Keratinocyte (primary cell): ENCODE data around the gene DOK6. TPM values are rescaled to one million over a fixed set of nuclear protein-coding genes. Genes with fewer than 3 reads are reported as not detected.

Experiments used
- DNase-seq: peaks from one replicate; pipeline ENCODE4 v3.0.0-alpha.2; 2011; ENCODE audit warnings: low read depth, missing footprints, low spot score
- FAIRE-seq: peaks from 2 replicates; lab custom pipeline; 2011; peaks lifted over from hg19 to GRCh38; lab: Jason Lieb, UNC
- H2AFZ ChIP-seq: 2 replicates; pipeline ENCODE4 v1.6.0; 2012; ENCODE audit warnings: low read length, control low read depth, inconsistent platforms; ENCODE audit not compliant: control insufficient read depth
- H3K27ac ChIP-seq: 2 replicates; pipeline ENCODE4 v1.5.1; 2011; ENCODE audit warnings: low read length; ENCODE audit not compliant: control insufficient read depth, insufficient read depth
- H3K27me3 ChIP-seq: 3 replicates; pipeline ENCODE4 v1.6.0; 2011; ENCODE audit warnings: low read length; ENCODE audit not compliant: control insufficient read depth, insufficient read depth; ENCODE audit errors: extremely low read depth
- H3K36me3 ChIP-seq, 2 experiments: 2 replicates in 1 of 2; 3 replicates in 1 of 2; pipeline ENCODE4 v1.5.1; 2011; ENCODE audit warnings: low read length in 2 of 2, mild to moderate bottlenecking in 1 of 2; ENCODE audit not compliant: control insufficient read depth in 2 of 2, insufficient read depth in 2 of 2; ENCODE audit errors: extremely low read depth in 1 of 2
- H3K4me1 ChIP-seq: 3 replicates; pipeline ENCODE4 v1.5.1; 2011; ENCODE audit warnings: low read length; ENCODE audit not compliant: control insufficient read depth, insufficient read depth; ENCODE audit errors: extremely low read depth
- H3K4me2 ChIP-seq: 3 replicates; pipeline ENCODE4 v1.6.0; 2011; ENCODE audit warnings: low read depth, low read length; ENCODE audit not compliant: control insufficient read depth, insufficient read depth; ENCODE audit errors: extremely low read depth
- H3K4me3 ChIP-seq, 3 experiments: fragments of 200-600 bp in 1 of 3; sonication (generic) in 1 of 3; 2 replicates in 2 of 3; 3 replicates in 1 of 3; pipeline ENCODE4 v1.5.1; 2011 to 2016; ENCODE audit warnings: low read length in 3 of 3, mild to moderate bottlenecking in 3 of 3, control low read depth in 2 of 3, inconsistent platforms in 1 of 3, low read depth in 1 of 3, mixed read lengths in 1 of 3, mixed run types in 1 of 3, moderate library complexity in 1 of 3; ENCODE audit not compliant: control insufficient read depth in 2 of 3, insufficient read depth in 2 of 3; ENCODE audit errors: extremely low read depth in 1 of 3
- H3K79me2 ChIP-seq: 2 replicates; pipeline ENCODE4 v1.6.0; 2012; ENCODE audit warnings: low read length; ENCODE audit not compliant: control insufficient read depth, insufficient read depth
- H3K9ac ChIP-seq: 3 replicates; pipeline ENCODE4 v1.6.0; 2011; ENCODE audit warnings: low read length; ENCODE audit not compliant: control insufficient read depth, insufficient read depth; ENCODE audit errors: extremely low read depth
- H3K9me1 ChIP-seq: 3 replicates; pipeline ENCODE4 v1.6.0; 2011; ENCODE audit warnings: low read length; ENCODE audit not compliant: control insufficient read depth, insufficient read depth; ENCODE audit errors: extremely low read depth
- H3K9me3 ChIP-seq: 2 replicates; pipeline ENCODE4 v1.5.1; 2012; ENCODE audit warnings: low read depth, low read length; ENCODE audit not compliant: control insufficient read depth
- H4K20me1 ChIP-seq: 3 replicates; pipeline ENCODE4 v1.6.0; 2011; ENCODE audit warnings: low read length; ENCODE audit not compliant: control insufficient read depth, insufficient read depth; ENCODE audit errors: extremely low read depth
- CTCF ChIP-seq, 3 experiments: IDR thresholded peaks in 1 of 3; conservative IDR thresholded peaks in 1 of 3; optimal IDR thresholded peaks in 1 of 3; 2 replicates in 2 of 3; 3 replicates in 1 of 3; pipeline versions ENCODE3 to v1.5.1; 2011; ENCODE audit warnings: low read length in 3 of 3, mild to moderate bottlenecking in 3 of 3, moderate library complexity in 2 of 3, control low read depth in 1 of 3, inconsistent platforms in 1 of 3; ENCODE audit not compliant: insufficient read depth in 2 of 3; ENCODE audit errors: extremely low read depth in 1 of 3
- EZH2 ChIP-seq: IDR thresholded peaks from one replicate; pipeline ENCODE4 v1.6.1; 2012; ENCODE audit warnings: inconsistent platforms, mild to moderate bottlenecking, low read length, moderate library complexity
- dilution Hi-C: fragments of 300-500 bp; cut with MboI; formaldehyde crosslinking; loops from one replicate; pipeline ENCODE4 v1.7.0; 2020; ENCODE audit warnings: low sequenced_read_pairs; ENCODE audit not compliant: extremely low pct_ligation_motif_present
- polyA plus RNA-seq, 5 experiments: library from polyadenylated mRNA; depleted of rRNA in 3 of 5; stranded (reverse) in 3 of 5; stranded (forward) in 1 of 5; unstranded in 1 of 5; fragments of >200 nt; gene quantifications; 1 replicate in 1 of 5; 2 replicates in 3 of 5; 3 replicates in 1 of 5; pipeline versions ENCODE4 v1.2.1 to v1.2.3, GENCODE V29; 2011 to 2012; ENCODE audit warnings: missing spikeins in 2 of 5, low read depth in 1 of 5, low replicate concordance in 1 of 5

The DOK6 gene
- polyA plus RNA-seq, 1 donor (not counting 4 experiments of a cell fraction or from before 2014, with no cell fraction given) = not detected

GRCh38 chr18:69622184-69622583 lies 221.5 kb downstream of the DOK6 start:
- no peak overlapping the region for H3K9ac ChIP-seq
- H3K27ac ChIP-seq = no peak overlapping the region
- FAIRE-seq (no peak), DNase-seq (no peak)
- no peaks in the 10 kb centered on the region for H3K4me1 ChIP-seq
- H3K4me2 ChIP-seq = no peak overlapping the region
- H2AFZ ChIP-seq = no peak overlapping the region
- H3K36me3 ChIP-seq = no peaks in the 10 kb centered on the region
- no peak overlapping the region for H3K4me3 ChIP-seq
- TF ChIP-seq CTCF (optimal IDR thresholded peaks at IDR 0.05 in 1 of 3, IDR thresholded peaks at IDR 0.05 in 1 of 3, conservative IDR thresholded peaks at IDR 0.05 in 1 of 3; ENCODE audit: extremely low read depth in 1 of 3, insufficient read depth in 2 of 3, low read length in 3 of 3) (no peak), EZH2 (no peak)
- dilution Hi-C loops = no loop called here
- H3K79me2 ChIP-seq = no peaks in the 10 kb centered on the region
- H3K9me1 ChIP-seq = no peaks in the 10 kb centered on the region
- no peaks in the 10 kb centered on the region for H4K20me1 ChIP-seq
- no peaks in the 10 kb centered on the region for H3K27me3 ChIP-seq
- H3K9me3 ChIP-seq = no peaks in the 10 kb centered on the region

GRCh38 chr18:69622961-69623360 lies 222.3 kb downstream of the DOK6 start:
- H4K20me1 ChIP-seq = no peaks in the 10 kb centered on the region
- H2AFZ ChIP-seq = no peak overlapping the region
- no peaks in the 10 kb centered on the region for H3K36me3 ChIP-seq
- no peak overlapping the region for H3K4me3 ChIP-seq
- no peaks in the 10 kb centered on the region for H3K27me3 ChIP-seq
- no peaks in the 10 kb centered on the region for H3K4me1 ChIP-seq
- H3K27ac ChIP-seq = no peak overlapping the region
- no peak for TF ChIP-seq EZH2
- TF ChIP-seq CTCF (optimal IDR thresholded peaks at IDR 0.05 in 1 of 3, IDR thresholded peaks at IDR 0.05 in 1 of 3, conservative IDR thresholded peaks at IDR 0.05 in 1 of 3; ENCODE audit: extremely low read depth in 1 of 3, insufficient read depth in 2 of 3, low read length in 3 of 3) = no peak
- no peak overlapping the region for H3K9ac ChIP-seq
- FAIRE-seq = no peak
- no peaks in the 10 kb centered on the region for H3K9me1 ChIP-seq
- H3K79me2 ChIP-seq = no peaks in the 10 kb centered on the region
- H3K4me2 ChIP-seq = no peak overlapping the region
- dilution Hi-C loops = no loop called here
- no peaks in the 10 kb centered on the region for H3K9me3 ChIP-seq
- no peak for DNase-seq
